ENCODE results near the gene ITPR3. TPM values are rescaled to one million over a fixed set of nuclear protein-coding genes. Genes with fewer than 3 reads are reported as not detected.

ITPR3 gene
- total RNA-seq, 2 donors from 2014 or later = 17.5 to 25.9 TPM

- Histone ChIP-seq H3K27ac (no peak overlapping the region), H3K4me3 (no peak overlapping the region), H3K27me3 (no peaks in the 10 kb centered on the region), H3K9me3 (no peaks in the 10 kb centered on the region), H3K36me3 (replicated peaks in 1 of 2; ENCODE audit: insufficient read depth in 1 of 2, low read depth in 2 of 2) (peaks cover 3 to 5% of the 10 kb centered on the region in 2 donors), H3K4me1 (no peaks in the 10 kb centered on the region)
- intact Hi-C loops (cut with DNase I) = no loop called here
- ATAC-seq (no peak), DNase-seq (no peak)
- WGBS, 2 donors = 90 to 92% methylated on average over 13 to 15 of the region's 15 CpGs
- TF ChIP-seq POLR2A (IDR thresholded peaks at IDR 0.05) (no peak), CTCF (IDR thresholded peaks at IDR 0.05) (no peak)
Observed at GRCh38 chr6:33676416-33677142, 55.5 kb downstream of the ITPR3 start.

GRCh38 chr6:33677143-33677660 is 56.1 kb downstream of the ITPR3 start:
- Histone ChIP-seq H3K4me3 (no peak overlapping the region), H3K36me3 (replicated peaks in 1 of 2; ENCODE audit: insufficient read depth in 1 of 2, low read depth in 2 of 2) (peaks cover 3 to 5% of the 10 kb centered on the region in 2 donors), H3K9me3 (no peaks in the 10 kb centered on the region), H3K27ac (no peak overlapping the region), H3K27me3 (no peaks in the 10 kb centered on the region), H3K4me1 (no peaks in the 10 kb centered on the region)
- TF ChIP-seq CTCF (IDR thresholded peaks at IDR 0.05) = no peak
- no peak for TF ChIP-seq POLR2A (IDR thresholded peaks at IDR 0.05)
- no peak for DNase-seq
- intact Hi-C loops (cut with DNase I) = no loop called here
- no peak for ATAC-seq
- WGBS, 2 donors = 83 to 84% methylated on average over 8 of the region's 8 CpGs

DNA sequence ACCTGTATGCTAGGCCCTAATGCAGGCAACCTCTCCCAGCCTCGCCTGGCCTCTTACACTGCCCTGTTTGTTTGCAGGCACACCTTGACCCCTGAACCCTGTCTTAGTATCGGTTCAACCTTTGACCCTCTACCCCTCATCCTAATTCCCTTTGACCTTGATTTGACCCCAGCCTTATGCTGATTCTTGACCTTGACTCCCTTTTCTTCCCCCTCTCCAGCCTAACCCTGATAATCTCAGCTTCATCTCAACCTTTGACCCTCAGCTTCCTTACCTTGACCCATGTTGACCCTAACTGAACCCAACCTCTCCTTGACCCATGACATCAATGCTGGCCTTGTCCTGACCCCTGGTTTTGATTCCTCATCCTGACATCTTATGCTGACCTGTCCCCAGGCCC is 56.6 kb downstream of the ITPR3 start:
- ATAC-seq (no peak), DNase-seq (no peak)
- Histone ChIP-seq H3K27me3 (no peaks in the 10 kb centered on the region), H3K4me3 (no peak overlapping the region), H3K36me3 (replicated peaks in 1 of 2; ENCODE audit: insufficient read depth in 1 of 2, low read depth in 2 of 2) (peaks cover 3 to 5% of the 10 kb centered on the region in 2 donors), H3K9me3 (no peaks in the 10 kb centered on the region), H3K4me1 (no peaks in the 10 kb centered on the region), H3K27ac (no peak overlapping the region)
- no peak for TF ChIP-seq POLR2A (IDR thresholded peaks at IDR 0.05)
- TF ChIP-seq CTCF (IDR thresholded peaks at IDR 0.05) = no peak
- WGBS, 2 donors = 92 to 96% methylated on average over 2 of the region's 2 CpGs
- intact Hi-C loops (cut with DNase I) = no loop called here

DNA sequence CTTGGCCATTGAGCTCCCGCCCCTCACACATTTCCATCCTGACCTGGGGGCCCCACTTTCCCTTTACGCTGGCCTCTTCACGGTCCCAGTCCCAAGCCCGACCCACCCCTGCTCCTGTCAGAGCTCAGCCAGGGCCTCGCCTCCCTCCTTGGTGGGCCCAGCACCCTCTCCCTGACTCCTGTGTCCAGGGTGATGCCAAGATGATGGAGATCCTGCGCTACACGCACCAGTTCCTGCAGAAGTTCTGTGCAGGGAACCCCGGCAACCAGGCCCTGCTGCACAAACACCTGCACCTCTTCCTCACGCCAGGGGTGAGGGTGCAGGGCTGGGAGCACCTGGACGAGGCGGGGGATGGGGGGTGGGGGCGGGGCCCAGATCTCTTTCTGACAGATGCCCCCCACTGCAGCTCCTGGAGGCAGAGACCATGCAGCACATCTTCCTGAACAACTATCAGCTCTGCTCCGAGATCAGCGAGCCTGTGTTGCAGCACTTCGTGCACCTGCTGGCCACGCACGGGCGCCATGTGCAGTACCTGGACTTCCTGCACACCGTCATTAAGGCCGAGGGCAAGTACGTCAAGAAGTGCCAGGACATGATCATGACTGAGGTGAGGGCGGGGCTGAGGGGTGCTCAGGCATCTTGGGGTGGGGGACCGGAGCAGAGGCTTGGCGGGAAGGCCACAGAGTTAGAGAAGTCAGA is 57.3 kb downstream of the ITPR3 start:
- H3K27me3 ChIP-seq = no peaks in the 10 kb centered on the region
- no peak for TF ChIP-seq POLR2A (IDR thresholded peaks at IDR 0.05)
- TF ChIP-seq CTCF (IDR thresholded peaks at IDR 0.05) = no peak
- intact Hi-C loops (cut with DNase I) = no loop called here
- 86 to 95% methylated on average over 21 of the region's 24 CpGs for WGBS, 2 donors
- no peaks in the 10 kb centered on the region for H3K9me3 ChIP-seq
- H3K36me3 ChIP-seq (replicated peaks in 1 of 2; ENCODE audit: insufficient read depth in 1 of 2, low read depth in 2 of 2) = peaks cover 3 to 5% of the 10 kb centered on the region in 2 donors
- DNase-seq (no peak), ATAC-seq (no peak)
- no peak overlapping the region for H3K4me3 ChIP-seq
- no peaks in the 10 kb centered on the region for H3K4me1 ChIP-seq
- no peak overlapping the region for H3K27ac ChIP-seq
